ENCODE results near the gene NAA10.

Gene NAA10

DNA sequence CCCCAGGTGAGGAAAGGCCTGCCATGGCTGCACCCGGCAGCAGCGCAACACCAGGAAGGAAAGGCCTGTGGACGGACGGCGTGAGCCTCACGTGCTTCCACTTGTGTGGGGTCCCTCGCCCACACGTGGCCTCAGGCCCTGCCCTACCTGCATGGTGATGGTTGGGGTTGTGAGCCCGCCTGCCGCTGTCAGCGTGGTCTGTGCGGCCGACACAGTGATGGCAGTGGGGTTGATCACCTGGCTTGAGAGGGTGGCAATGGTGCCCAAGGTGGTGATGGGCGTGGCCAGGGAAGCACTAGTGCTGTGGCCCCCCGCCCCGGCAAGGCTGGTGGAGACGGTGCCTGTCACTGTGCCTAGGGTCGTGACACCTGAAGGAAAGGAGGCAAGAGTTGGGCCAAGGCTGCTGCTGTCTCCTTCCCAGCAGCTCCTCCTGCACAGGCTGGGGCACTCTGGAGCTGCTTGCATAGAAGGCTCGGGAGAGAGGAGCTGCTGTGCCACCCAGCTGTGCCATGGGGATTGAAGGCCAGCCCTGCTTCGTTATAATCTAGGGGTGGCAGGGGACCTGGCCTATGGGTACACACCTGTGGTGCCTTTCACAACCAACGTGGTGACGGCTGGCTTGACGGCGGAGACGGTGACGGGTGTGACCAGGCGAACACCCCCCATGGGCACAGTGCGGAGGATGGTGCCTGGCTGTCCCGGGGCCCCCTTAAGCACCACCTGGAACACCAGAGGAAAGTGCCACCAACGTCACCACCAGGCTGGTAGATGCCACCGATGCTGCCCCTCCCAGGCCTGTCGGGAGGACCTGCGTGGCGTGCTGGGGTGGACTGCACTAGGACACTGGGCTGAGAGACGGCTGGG lies 21.4 kb upstream of the NAA10 start:
- TF ChIP-seq TAF1 (IDR thresholded peaks at IDR 0.05; ENCODE audit: borderline replicate concordance, insufficient read depth, low read length), result no peak

GRCh38 chrX:153955228-153955732 lies 20.4 kb upstream of the NAA10 start:
- TF ChIP-seq, protein P1, sequence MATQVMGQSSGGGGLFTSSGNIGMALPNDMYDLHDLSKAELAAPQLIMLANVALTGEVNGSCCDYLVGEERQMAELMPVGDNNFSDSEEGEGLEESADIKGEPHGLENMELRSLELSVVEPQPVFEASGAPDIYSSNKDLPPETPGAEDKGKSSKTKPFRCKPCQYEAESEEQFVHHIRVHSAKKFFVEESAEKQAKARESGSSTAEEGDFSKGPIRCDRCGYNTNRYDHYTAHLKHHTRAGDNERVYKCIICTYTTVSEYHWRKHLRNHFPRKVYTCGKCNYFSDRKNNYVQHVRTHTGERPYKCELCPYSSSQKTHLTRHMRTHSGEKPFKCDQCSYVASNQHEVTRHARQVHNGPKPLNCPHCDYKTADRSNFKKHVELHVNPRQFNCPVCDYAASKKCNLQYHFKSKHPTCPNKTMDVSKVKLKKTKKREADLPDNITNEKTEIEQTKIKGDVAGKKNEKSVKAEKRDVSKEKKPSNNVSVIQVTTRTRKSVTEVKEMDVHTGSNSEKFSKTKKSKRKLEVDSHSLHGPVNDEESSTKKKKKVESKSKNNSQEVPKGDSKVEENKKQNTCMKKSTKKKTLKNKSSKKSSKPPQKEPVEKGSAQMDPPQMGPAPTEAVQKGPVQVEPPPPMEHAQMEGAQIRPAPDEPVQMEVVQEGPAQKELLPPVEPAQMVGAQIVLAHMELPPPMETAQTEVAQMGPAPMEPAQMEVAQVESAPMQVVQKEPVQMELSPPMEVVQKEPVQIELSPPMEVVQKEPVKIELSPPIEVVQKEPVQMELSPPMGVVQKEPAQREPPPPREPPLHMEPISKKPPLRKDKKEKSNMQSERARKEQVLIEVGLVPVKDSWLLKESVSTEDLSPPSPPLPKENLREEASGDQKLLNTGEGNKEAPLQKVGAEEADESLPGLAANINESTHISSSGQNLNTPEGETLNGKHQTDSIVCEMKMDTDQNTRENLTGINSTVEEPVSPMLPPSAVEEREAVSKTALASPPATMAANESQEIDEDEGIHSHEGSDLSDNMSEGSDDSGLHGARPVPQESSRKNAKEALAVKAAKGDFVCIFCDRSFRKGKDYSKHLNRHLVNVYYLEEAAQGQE (IDR thresholded peaks at IDR 0.05; ENCODE audit: insufficient read depth in 1 of 2, low read depth in 2 of 2, low read length in 2 of 2), result no peak
- TF ChIP-seq POLR2AphosphoS5 (IDR thresholded peaks at IDR 0.05; ENCODE audit: low read depth, low read length) (no peak), SIN3A (IDR thresholded peaks at IDR 0.05; ENCODE audit: borderline replicate concordance, insufficient read depth, low read length) (no peak), FOXP2 (optimal IDR thresholded peaks at IDR 0.05; ENCODE audit: borderline replicate concordance, extremely low read depth, extremely low read length, insufficient read depth) (no peak), TAF1 (IDR thresholded peaks at IDR 0.05; ENCODE audit: borderline replicate concordance, insufficient read depth, low read length) (no peak)

- TF ChIP-seq TAF1 (IDR thresholded peaks at IDR 0.05; ENCODE audit: borderline replicate concordance, insufficient read depth, low read length) (no peak), POLR2AphosphoS5 (IDR thresholded peaks at IDR 0.05; ENCODE audit: low read depth, low read length) (no peak), FOXP2 (optimal IDR thresholded peaks at IDR 0.05; ENCODE audit: borderline replicate concordance, extremely low read depth, extremely low read length, insufficient read depth) (no peak), SIN3A (IDR thresholded peaks at IDR 0.05; ENCODE audit: borderline replicate concordance, insufficient read depth, low read length) (no peak)
- TF ChIP-seq, protein P1 (IDR thresholded peaks at IDR 0.05; ENCODE audit: insufficient read depth in 1 of 2, low read depth in 2 of 2, low read length in 2 of 2), result no peak
These were observed 19.9 kb upstream of the NAA10 start for GRCh38 chrX:153954558-153955227.

DNA sequence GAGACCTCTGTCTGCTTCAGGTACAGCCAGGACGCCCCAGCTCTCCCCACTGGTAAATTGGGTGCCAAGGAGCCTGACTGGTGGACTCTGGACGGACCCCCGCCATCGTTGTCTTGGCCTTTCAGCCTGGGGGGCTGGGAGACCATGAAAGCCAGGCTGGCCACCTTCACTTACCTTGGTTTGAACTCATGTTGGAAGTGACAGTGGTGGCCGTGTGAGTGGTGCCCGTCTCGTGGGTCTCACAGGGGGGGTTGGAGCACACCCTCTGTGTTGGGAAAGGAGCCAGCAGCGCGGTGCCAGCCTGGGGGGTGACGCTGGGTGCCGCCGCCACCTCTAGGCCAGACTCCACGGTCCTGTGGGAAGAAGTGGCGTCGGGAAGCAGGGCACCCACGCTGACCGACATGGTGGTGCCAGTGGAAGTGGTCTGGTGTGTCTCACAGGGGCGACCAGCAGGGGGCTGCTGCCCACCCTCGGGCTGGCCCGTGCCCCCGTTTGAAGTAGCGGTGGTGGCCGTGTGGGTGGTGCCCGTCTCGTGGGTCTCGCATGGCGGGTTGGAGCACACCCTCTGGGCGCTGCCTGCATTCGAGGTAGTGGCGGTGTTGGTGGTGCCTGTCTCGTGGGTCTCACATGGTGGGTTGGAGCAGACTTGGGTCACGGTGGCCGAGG lies 19.2 kb upstream of the NAA10 start:
- no peak for TF ChIP-seq TAF1 (IDR thresholded peaks at IDR 0.05; ENCODE audit: borderline replicate concordance, insufficient read depth, low read length)
- TF ChIP-seq POLR2AphosphoS5 (IDR thresholded peaks at IDR 0.05; ENCODE audit: low read depth, low read length), result no peak
- TF ChIP-seq, protein P1 (IDR thresholded peaks at IDR 0.05; ENCODE audit: insufficient read depth in 1 of 2, low read depth in 2 of 2, low read length in 2 of 2), result no peak
- no peak for TF ChIP-seq FOXP2 (optimal IDR thresholded peaks at IDR 0.05; ENCODE audit: borderline replicate concordance, extremely low read depth, extremely low read length, insufficient read depth)
- TF ChIP-seq SIN3A (IDR thresholded peaks at IDR 0.05; ENCODE audit: borderline replicate concordance, insufficient read depth, low read length), result no peak

- TF ChIP-seq SIN3A (IDR thresholded peaks at IDR 0.05; ENCODE audit: borderline replicate concordance, insufficient read depth, low read length) (no peak), TAF1 (IDR thresholded peaks at IDR 0.05; ENCODE audit: borderline replicate concordance, insufficient read depth, low read length) (no peak), FOXP2 (optimal IDR thresholded peaks at IDR 0.05; ENCODE audit: borderline replicate concordance, extremely low read depth, extremely low read length, insufficient read depth) (no peak), POLR2AphosphoS5 (IDR thresholded peaks at IDR 0.05; ENCODE audit: low read depth, low read length) (no peak)
- TF ChIP-seq, protein P1 (IDR thresholded peaks at IDR 0.05; ENCODE audit: insufficient read depth in 1 of 2, low read depth in 2 of 2, low read length in 2 of 2), result no peak
These were observed 18.5 kb upstream of the NAA10 start for GRCh38 chrX:153953342-153953830.

Data from PFSK-1 (cell line).